ENCODE results near the gene MFN2.

MFN2 gene

GRCh38 chr1:11967028-11967547, 13.2 kb upstream of the MFN2 start:
- no CpG with 5 or more reads among the region's 6 CpGs for WGBS (ENCODE audit: extremely low coverage, insufficient coverage, insufficient read length)
- no peak overlapping the region for H2BK120ac ChIP-seq (ENCODE audit: insufficient read depth, low read length, poor library complexity)

DNA sequence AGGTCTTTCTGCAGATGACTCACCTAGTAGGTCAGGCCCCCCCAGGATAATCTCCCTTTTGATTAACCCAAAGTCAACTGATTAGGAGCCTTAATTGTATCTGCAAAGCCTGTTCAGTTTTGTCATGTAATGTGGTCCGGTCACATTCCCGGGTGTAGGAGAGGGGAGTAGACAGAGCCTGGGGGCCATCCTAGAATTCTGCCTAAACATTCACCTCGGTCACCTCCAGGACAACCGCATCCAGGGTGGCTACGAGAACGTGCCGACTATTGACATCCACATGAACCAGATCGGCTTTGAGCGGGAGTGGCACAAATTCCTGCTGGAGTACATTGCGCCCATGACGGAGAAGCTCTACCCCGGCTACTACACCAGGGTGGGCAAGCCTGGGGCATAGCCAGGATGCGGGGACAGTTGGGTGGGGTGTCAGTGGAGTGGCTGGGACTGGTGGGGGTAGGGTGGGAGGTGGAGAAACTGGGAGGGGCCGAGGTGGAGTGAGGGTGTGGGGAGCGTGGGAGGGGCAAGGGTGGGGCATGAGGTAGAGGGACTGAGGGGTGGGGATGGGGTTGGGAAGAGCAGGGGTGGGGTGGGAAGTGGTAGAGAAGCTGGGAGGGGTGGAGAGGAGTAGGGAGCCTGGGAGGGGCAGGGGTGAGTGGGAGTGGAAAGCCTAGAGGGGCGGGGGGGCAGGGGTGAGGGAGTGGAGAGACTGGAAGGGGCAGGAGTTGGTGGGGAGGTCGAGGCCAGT, 9.6 kb upstream of the MFN2 start:
- no peak overlapping the region for H3K4me2 ChIP-seq (ENCODE audit: low read length)
- no peak overlapping the region for H2BK120ac ChIP-seq (ENCODE audit: insufficient read depth, low read length, poor library complexity)
- H3K18ac ChIP-seq (ENCODE audit: low read length), result no peak overlapping the region
- H4K8ac ChIP-seq (ENCODE audit: low read depth, low read length), result no peak overlapping the region
- H3K4me1 ChIP-seq (ENCODE audit: control insufficient read depth in 1 of 2, insufficient read depth in 2 of 2, low read length in 2 of 2), result peaks cover 2 to 14% of the 10 kb centered on the region in 2 experiments
- H3K23ac ChIP-seq (ENCODE audit: low read length), result no peak overlapping the region
- no peak overlapping the region for H3K27ac ChIP-seq (ENCODE audit: low read depth, low read length)
- no peak overlapping the region for H3K4me3 ChIP-seq (ENCODE audit: low read depth, low read length)
- no peak overlapping the region for H2BK12ac ChIP-seq (ENCODE audit: low read length)
- H3K9ac ChIP-seq (ENCODE audit: low read length), result no peak overlapping the region
- no peak overlapping the region for H2BK5ac ChIP-seq (ENCODE audit: low read depth, low read length, poor library complexity)
- H3K27me3 ChIP-seq (ENCODE audit: insufficient read depth, low read length), result no peaks in the 10 kb centered on the region
- no peak overlapping the region for H3K14ac ChIP-seq (ENCODE audit: low read length)
- H3K36me3 ChIP-seq (ENCODE audit: control insufficient read depth in 1 of 2, insufficient read depth in 2 of 2, low read length in 2 of 2), result peaks cover 42 to 52% of the 10 kb centered on the region in 2 experiments
- H3K9me3 ChIP-seq (ENCODE audit: insufficient read depth, low read depth, low read length), result no peaks in the 10 kb centered on the region
- no peak overlapping the region for H2AFZ ChIP-seq (ENCODE audit: insufficient read depth, low read length, poor library complexity)
- H3K79me2 ChIP-seq (ENCODE audit: control insufficient read depth, insufficient read depth, low read length, poor library complexity), result no peaks in the 10 kb centered on the region
- H2AK5ac ChIP-seq (ENCODE audit: low read length), result no peak overlapping the region
- H4K12ac ChIP-seq (ENCODE audit: low read depth, low read length), result no peak overlapping the region
- no CpG with 5 or more reads among the region's 17 CpGs for WGBS (ENCODE audit: extremely low coverage, insufficient coverage, insufficient read length)
- H3K4ac ChIP-seq (ENCODE audit: low read depth, low read length), result no peak overlapping the region
- H3K79me1 ChIP-seq (ENCODE audit: low read length), result no peaks in the 10 kb centered on the region
- DNase-seq, result peak; percentile 50 to 64
- no peak overlapping the region for H4K91ac ChIP-seq (ENCODE audit: low read depth, low read length)

More at GRCh38 chr1:11967028-11967547, 13.2 kb upstream of the MFN2 start:
- Histone ChIP-seq H3K27me3 (ENCODE audit: insufficient read depth, low read length) (no peaks in the 10 kb centered on the region), H3K14ac (ENCODE audit: low read length) (no peak overlapping the region), H3K4me2 (ENCODE audit: low read length) (no peak overlapping the region), H2AK5ac (ENCODE audit: low read length) (no peak overlapping the region), H2BK12ac (ENCODE audit: low read length) (no peak overlapping the region), H3K79me2 (ENCODE audit: control insufficient read depth, insufficient read depth, low read length, poor library complexity) (no peaks in the 10 kb centered on the region), H3K9me3 (ENCODE audit: insufficient read depth, low read depth, low read length) (peaks cover 1% of the 10 kb centered on the region), H3K79me1 (ENCODE audit: low read length) (no peaks in the 10 kb centered on the region), H4K12ac (ENCODE audit: low read depth, low read length) (no peak overlapping the region), H3K23ac (ENCODE audit: low read length) (no peak overlapping the region), H3K27ac (ENCODE audit: low read depth, low read length) (no peak overlapping the region), H3K4me1 (ENCODE audit: control insufficient read depth in 1 of 2, insufficient read depth in 2 of 2, low read length in 2 of 2) (peaks cover 2 to 14% of the 10 kb centered on the region in 2 experiments), H3K4ac (ENCODE audit: low read depth, low read length) (no peak overlapping the region), H4K8ac (ENCODE audit: low read depth, low read length) (no peak overlapping the region), H3K18ac (ENCODE audit: low read length) (no peak overlapping the region), H3K36me3 (ENCODE audit: control insufficient read depth in 1 of 2, insufficient read depth in 2 of 2, low read length in 2 of 2) (peaks cover 42 to 47% of the 10 kb centered on the region in 2 experiments), H3K4me3 (ENCODE audit: low read depth, low read length) (no peak overlapping the region), H2BK5ac (ENCODE audit: low read depth, low read length, poor library complexity) (no peak overlapping the region), H2AFZ (ENCODE audit: insufficient read depth, low read length, poor library complexity) (no peak overlapping the region), H4K91ac (ENCODE audit: low read depth, low read length) (no peak overlapping the region), H3K9ac (ENCODE audit: low read length) (no peak overlapping the region)
- peak; percentile 77 to 84 for DNase-seq

GRCh38 chr1:11977625-11978024, 2.6 kb upstream of the MFN2 start:
- Histone ChIP-seq H4K12ac (ENCODE audit: low read depth, low read length) (no peak overlapping the region), H2AK5ac (ENCODE audit: low read length) (no peak overlapping the region), H3K4me2 (ENCODE audit: low read length) (no peak overlapping the region), H3K23ac (ENCODE audit: low read length) (no peak overlapping the region), H3K4ac (ENCODE audit: low read depth, low read length) (no peak overlapping the region), H3K27ac (ENCODE audit: low read depth, low read length) (no peak overlapping the region), H4K8ac (ENCODE audit: low read depth, low read length) (no peak overlapping the region), H2AFZ (ENCODE audit: insufficient read depth, low read length, poor library complexity) (no peak overlapping the region), H3K36me3 (ENCODE audit: control insufficient read depth in 1 of 2, insufficient read depth in 2 of 2, low read length in 2 of 2) (peaks cover 36 to 37% of the 10 kb centered on the region in 2 experiments), H3K79me1 (ENCODE audit: low read length) (peaks cover 4% of the 10 kb centered on the region), H3K4me3 (ENCODE audit: low read depth, low read length) (no peak overlapping the region), H4K91ac (ENCODE audit: low read depth, low read length) (no peak overlapping the region), H3K4me1 (ENCODE audit: control insufficient read depth in 1 of 2, insufficient read depth in 2 of 2, low read length in 2 of 2) (peaks cover 12 to 17% of the 10 kb centered on the region in 2 experiments), H2BK5ac (ENCODE audit: low read depth, low read length, poor library complexity) (no peak overlapping the region), H3K9ac (ENCODE audit: low read length) (no peak overlapping the region), H3K79me2 (ENCODE audit: control insufficient read depth, insufficient read depth, low read length, poor library complexity) (peaks cover 5% of the 10 kb centered on the region), H3K14ac (ENCODE audit: low read length) (no peak overlapping the region), H3K9me3 (ENCODE audit: insufficient read depth, low read depth, low read length) (no peaks in the 10 kb centered on the region), H2BK12ac (ENCODE audit: low read length) (no peak overlapping the region), H3K27me3 (ENCODE audit: insufficient read depth, low read length) (no peaks in the 10 kb centered on the region), H2BK120ac (ENCODE audit: insufficient read depth, low read length, poor library complexity) (no peak overlapping the region), H3K18ac (ENCODE audit: low read length) (no peak overlapping the region)
- peak; percentile 80 to 81 for DNase-seq
- WGBS (ENCODE audit: extremely low coverage, insufficient coverage, insufficient read length), result no CpG with 5 or more reads among the region's 3 CpGs

DNA sequence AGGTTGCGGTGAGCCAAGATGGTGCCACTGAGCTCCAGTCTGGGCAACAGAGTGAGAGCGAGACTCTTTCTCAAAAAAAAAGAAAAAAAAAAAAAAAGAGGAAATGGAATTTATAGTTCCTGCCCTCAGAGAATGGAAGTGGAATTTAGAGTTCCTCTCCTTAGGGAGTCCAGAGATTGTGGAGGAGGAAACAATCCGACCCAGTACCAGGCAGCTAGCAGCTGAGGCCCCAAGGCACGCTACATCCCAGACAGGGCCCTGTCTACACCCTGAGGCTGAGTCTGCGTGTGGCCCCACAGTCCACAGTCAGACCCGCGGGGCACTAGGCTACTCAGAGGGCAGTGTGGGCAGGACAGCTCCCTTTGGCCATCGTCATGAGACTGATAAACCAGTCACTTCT, 1.9 kb upstream of the MFN2 start:
- WGBS (ENCODE audit: extremely low coverage, insufficient coverage, insufficient read length), result no CpG with 5 or more reads among the region's 8 CpGs
- Histone ChIP-seq H4K8ac (ENCODE audit: low read depth, low read length) (no peak overlapping the region), H3K18ac (ENCODE audit: low read length) (no peak overlapping the region), H2BK12ac (ENCODE audit: low read length) (no peak overlapping the region), H3K27ac (ENCODE audit: low read depth, low read length) (no peak overlapping the region), H3K79me1 (ENCODE audit: low read length) (peaks cover 4% of the 10 kb centered on the region), H3K79me2 (ENCODE audit: control insufficient read depth, insufficient read depth, low read length, poor library complexity) (peaks cover 5% of the 10 kb centered on the region), H3K36me3 (ENCODE audit: control insufficient read depth in 1 of 2, insufficient read depth in 2 of 2, low read length in 2 of 2) (peaks cover 34 to 35% of the 10 kb centered on the region in 2 experiments), H3K27me3 (ENCODE audit: insufficient read depth, low read length) (no peaks in the 10 kb centered on the region), H3K23ac (ENCODE audit: low read length) (no peak overlapping the region), H2BK120ac (ENCODE audit: insufficient read depth, low read length, poor library complexity) (no peak overlapping the region), H3K4ac (ENCODE audit: low read depth, low read length) (no peak overlapping the region), H2BK5ac (ENCODE audit: low read depth, low read length, poor library complexity) (no peak overlapping the region), H3K4me2 (ENCODE audit: low read length) (no peak overlapping the region), H3K9me3 (ENCODE audit: insufficient read depth, low read depth, low read length) (no peaks in the 10 kb centered on the region), H2AFZ (ENCODE audit: insufficient read depth, low read length, poor library complexity) (peak overlapping the region; percentile 5), H3K4me1 (ENCODE audit: control insufficient read depth in 1 of 2, insufficient read depth in 2 of 2, low read length in 2 of 2) (peaks cover 12 to 17% of the 10 kb centered on the region in 2 experiments), H4K12ac (ENCODE audit: low read depth, low read length) (no peak overlapping the region), H3K9ac (ENCODE audit: low read length) (no peak overlapping the region), H4K91ac (ENCODE audit: low read depth, low read length) (no peak overlapping the region), H3K14ac (ENCODE audit: low read length) (no peak overlapping the region), H2AK5ac (ENCODE audit: low read length) (no peak overlapping the region), H3K4me3 (ENCODE audit: low read depth, low read length) (no peak overlapping the region)
- DNase-seq, result peak; percentile 69 to 82
